IPS-20b (cell line): ENCODE measurements around the gene TLR6.
A peak's percentile ranks its signal among the peaks of the same experiment; 100 is the strongest.

Experiments used
- H3K27ac ChIP-seq: one replicate; pipeline ENCODE4 v1.5.1; 2013; ENCODE audit warnings: low read length
- H3K27me3 ChIP-seq: 2 replicates; pipeline ENCODE4 v1.6.1; 2013; ENCODE audit warnings: mild to moderate bottlenecking, low read length, inconsistent platforms; ENCODE audit not compliant: insufficient read depth
- H3K36me3 ChIP-seq: 2 replicates; pipeline ENCODE4 v1.6.1; 2013; ENCODE audit warnings: low read depth, mild to moderate bottlenecking, inconsistent platforms, low read length, moderate library complexity; ENCODE audit not compliant: insufficient read depth
- H3K4me1 ChIP-seq: 2 replicates; pipeline ENCODE4 v1.6.1; 2013; ENCODE audit warnings: mild to moderate bottlenecking, control low read depth, inconsistent platforms, low read length, moderate library complexity; ENCODE audit not compliant: insufficient read depth
- H3K4me3 ChIP-seq: 2 replicates; pipeline ENCODE4 v1.5.1; 2013; ENCODE audit warnings: mild to moderate bottlenecking, low read length, inconsistent platforms
- H3K9ac ChIP-seq: 2 replicates; pipeline ENCODE4 v1.6.1; 2013; ENCODE audit warnings: low read depth, mild to moderate bottlenecking, inconsistent platforms, low read length, moderate library complexity
- H3K9me3 ChIP-seq: 2 replicates; pipeline ENCODE4 v1.6.1; 2013; ENCODE audit warnings: mild to moderate bottlenecking, low read depth, low read length, inconsistent platforms; ENCODE audit not compliant: insufficient read depth

TLR6 gene

DNA sequence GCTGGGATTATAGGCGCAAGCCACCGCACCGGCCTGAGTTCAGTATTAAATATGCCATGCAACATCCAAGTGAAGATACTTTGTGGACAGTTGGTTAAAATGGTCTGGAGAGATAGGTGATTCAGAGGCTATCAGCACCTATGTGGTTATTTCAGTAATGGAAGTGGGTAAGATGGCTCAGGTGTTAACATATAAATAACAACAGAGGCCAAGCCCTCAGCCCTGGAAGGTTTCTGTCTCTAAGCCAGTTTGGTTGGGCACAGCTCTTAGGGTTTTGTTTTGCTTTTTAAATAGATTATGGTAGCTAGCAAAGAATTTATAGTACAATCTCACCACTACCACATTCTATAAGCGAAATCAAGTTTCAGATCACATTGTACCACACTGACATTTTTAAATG is 27.6 kb upstream of the TLR6 start:
- Histone ChIP-seq H3K9me3 (no peaks in the 10 kb centered on the region), H3K9ac (no peak overlapping the region), H3K4me1 (peaks cover 6% of the 10 kb centered on the region), H3K27ac (no peak overlapping the region), H3K36me3 (no peaks in the 10 kb centered on the region), H3K27me3 (no peaks in the 10 kb centered on the region), H3K4me3 (no peak overlapping the region)

DNA sequence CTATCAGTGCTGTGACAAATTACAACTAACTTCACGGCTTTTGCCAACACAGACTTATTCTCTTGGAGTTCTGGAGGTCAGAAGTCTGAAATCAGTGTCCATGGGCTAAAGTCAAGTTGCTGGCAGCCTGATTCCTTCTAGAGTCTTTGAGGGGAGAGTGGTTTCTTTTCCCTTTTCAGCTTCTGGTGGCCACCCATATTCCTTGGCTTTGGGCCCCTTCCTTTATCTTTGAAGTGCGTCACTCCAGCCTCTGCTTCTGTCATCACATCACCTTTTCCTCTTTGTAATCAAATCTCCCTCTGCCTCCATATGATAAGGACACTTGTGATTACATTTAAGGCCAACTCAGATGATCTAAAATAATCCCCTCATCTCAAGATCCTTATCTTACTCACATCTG is 20.0 kb upstream of the TLR6 start:
- no peaks in the 10 kb centered on the region for H3K36me3 ChIP-seq
- H3K27me3 ChIP-seq: no peaks in the 10 kb centered on the region
- H3K9me3 ChIP-seq: no peaks in the 10 kb centered on the region
- no peak overlapping the region for H3K9ac ChIP-seq
- no peak overlapping the region for H3K4me3 ChIP-seq
- no peak overlapping the region for H3K27ac ChIP-seq
- H3K4me1 ChIP-seq: no peaks in the 10 kb centered on the region

- no peaks in the 10 kb centered on the region for H3K4me1 ChIP-seq
Observed at GRCh38 chr4:38873290-38873944, 16.8 kb upstream of the TLR6 start.

DNA sequence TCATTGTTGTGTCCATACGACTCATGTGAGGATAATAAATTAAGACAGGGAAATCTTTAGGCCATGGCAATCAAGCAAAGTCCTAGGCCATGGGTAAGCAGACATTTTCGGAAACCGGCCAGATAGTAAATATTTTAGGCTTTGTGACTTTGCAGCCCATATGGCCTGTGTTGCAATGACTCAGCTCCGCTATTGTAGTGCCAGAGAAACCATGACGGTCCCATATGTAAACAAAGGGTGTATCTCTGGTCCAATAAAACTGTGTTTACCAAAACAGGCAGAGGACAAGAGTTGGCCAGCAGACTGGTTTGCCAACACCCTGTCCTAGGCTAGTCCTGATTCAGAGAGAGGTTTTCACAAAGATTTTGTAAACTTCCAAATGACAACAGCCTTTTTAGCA is 16.0 kb upstream of the TLR6 start:
- no peak overlapping the region for H3K27ac ChIP-seq
- H3K4me1 ChIP-seq: no peaks in the 10 kb centered on the region
- no peak overlapping the region for H3K9ac ChIP-seq
- peaks cover 11% of the 10 kb centered on the region; the same call in 1 of the 2 replicates for H3K27me3 ChIP-seq
- no peaks in the 10 kb centered on the region for H3K9me3 ChIP-seq
- H3K36me3 ChIP-seq: 0 out of 2 replicates have a peak, but pooled peaks cover 4% of the 10 kb centered on the region
- H3K4me3 ChIP-seq: no peak overlapping the region

More at GRCh38 chr4:38873290-38873944, 16.8 kb upstream of the TLR6 start:
- Histone ChIP-seq H3K9me3 (no peaks in the 10 kb centered on the region), H3K4me3 (no peak overlapping the region), H3K9ac (no peak overlapping the region), H3K36me3 (0 out of 2 replicates have a peak, but pooled peaks cover 4% of the 10 kb centered on the region), H3K27ac (no peak overlapping the region), H3K27me3 (peaks cover 4% of the 10 kb centered on the region; the same call in 1 of the 2 replicates)

DNA sequence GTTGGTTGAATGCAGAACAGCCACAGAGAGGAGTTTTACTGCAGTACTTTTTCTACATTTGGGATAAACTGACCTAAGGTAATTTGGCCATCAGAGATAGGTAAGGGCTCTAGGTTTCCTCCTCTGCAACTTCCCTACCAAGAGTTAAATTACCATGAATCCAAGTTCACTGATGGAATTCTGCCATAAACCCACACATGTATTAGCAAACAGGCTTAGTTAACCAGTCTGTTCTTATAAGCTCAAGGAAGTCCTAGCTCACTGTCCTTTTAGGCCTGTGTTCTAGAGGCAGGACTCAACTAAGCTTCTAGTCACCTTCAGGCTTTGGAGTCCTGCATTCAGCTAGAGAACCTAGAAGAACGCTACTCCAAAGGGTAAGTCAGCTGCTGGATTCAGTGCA is 15.0 kb upstream of the TLR6 start:
- Histone ChIP-seq H3K4me1 (peaks cover 5% of the 10 kb centered on the region; the same call in 1 of the 2 replicates), H3K27me3 (peaks cover 17% of the 10 kb centered on the region; the same call in 1 of the 2 replicates), H3K4me3 (no peak overlapping the region), H3K9me3 (no peaks in the 10 kb centered on the region), H3K9ac (no peak overlapping the region), H3K27ac (no peak overlapping the region), H3K36me3 (0 out of 2 replicates have a peak, but pooled peaks cover 4% of the 10 kb centered on the region)

DNA sequence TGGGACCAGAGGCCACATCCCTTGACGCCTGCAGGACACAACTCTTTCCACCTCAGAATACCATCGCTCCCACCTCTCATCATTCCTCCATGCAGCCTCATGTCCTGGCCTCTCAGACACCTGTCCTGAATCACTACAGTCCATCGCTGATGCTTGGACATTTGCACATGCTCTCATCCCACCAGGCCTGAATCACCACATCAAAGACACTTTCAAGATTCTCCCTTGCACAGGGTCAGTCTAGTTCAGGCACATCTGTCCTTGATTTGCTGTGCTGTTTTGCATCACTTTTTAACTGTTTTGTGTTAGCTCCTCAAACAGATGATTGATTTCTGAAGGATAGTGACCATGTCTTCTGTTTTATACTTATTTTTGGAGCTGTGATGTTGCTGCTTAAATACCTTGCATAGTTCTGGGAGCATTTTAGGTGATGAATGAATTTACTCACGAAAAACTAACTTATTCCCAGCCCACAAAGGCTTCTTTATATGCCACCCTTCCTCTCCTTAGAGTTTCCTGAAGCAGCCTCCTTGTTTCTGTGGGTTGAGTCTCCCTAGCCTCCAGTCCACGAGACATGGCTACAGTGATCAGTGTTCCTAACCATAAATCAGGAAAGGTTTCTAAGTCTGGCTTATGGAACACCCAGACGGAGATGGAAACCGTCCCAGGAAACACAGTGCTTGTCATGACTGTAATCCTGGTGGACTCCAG is 13.6 kb upstream of the TLR6 start:
- H3K9me3 ChIP-seq: no peaks in the 10 kb centered on the region
- H3K4me3 ChIP-seq: no peak overlapping the region
- H3K27me3 ChIP-seq: peaks cover 17% of the 10 kb centered on the region; the same call in 1 of the 2 replicates
- no peak overlapping the region for H3K27ac ChIP-seq
- peaks cover 5% of the 10 kb centered on the region; the same call in 1 of the 2 replicates for H3K4me1 ChIP-seq
- H3K36me3 ChIP-seq: 0 out of 2 replicates have a peak, but pooled peaks cover 4% of the 10 kb centered on the region
- no peak overlapping the region for H3K9ac ChIP-seq

GRCh38 chr4:38869511-38869910 is 12.9 kb upstream of the TLR6 start:
- no peak overlapping the region for H3K9ac ChIP-seq
- no peaks in the 10 kb centered on the region for H3K9me3 ChIP-seq
- H3K27me3 ChIP-seq: peaks cover 17% of the 10 kb centered on the region; the same call in 1 of the 2 replicates
- peaks cover 5% of the 10 kb centered on the region; the same call in 1 of the 2 replicates for H3K4me1 ChIP-seq
- H3K27ac ChIP-seq: no peak overlapping the region
- no peak overlapping the region for H3K4me3 ChIP-seq
- H3K36me3 ChIP-seq: 0 out of 2 replicates have a peak, but pooled peaks cover 4% of the 10 kb centered on the region

DNA sequence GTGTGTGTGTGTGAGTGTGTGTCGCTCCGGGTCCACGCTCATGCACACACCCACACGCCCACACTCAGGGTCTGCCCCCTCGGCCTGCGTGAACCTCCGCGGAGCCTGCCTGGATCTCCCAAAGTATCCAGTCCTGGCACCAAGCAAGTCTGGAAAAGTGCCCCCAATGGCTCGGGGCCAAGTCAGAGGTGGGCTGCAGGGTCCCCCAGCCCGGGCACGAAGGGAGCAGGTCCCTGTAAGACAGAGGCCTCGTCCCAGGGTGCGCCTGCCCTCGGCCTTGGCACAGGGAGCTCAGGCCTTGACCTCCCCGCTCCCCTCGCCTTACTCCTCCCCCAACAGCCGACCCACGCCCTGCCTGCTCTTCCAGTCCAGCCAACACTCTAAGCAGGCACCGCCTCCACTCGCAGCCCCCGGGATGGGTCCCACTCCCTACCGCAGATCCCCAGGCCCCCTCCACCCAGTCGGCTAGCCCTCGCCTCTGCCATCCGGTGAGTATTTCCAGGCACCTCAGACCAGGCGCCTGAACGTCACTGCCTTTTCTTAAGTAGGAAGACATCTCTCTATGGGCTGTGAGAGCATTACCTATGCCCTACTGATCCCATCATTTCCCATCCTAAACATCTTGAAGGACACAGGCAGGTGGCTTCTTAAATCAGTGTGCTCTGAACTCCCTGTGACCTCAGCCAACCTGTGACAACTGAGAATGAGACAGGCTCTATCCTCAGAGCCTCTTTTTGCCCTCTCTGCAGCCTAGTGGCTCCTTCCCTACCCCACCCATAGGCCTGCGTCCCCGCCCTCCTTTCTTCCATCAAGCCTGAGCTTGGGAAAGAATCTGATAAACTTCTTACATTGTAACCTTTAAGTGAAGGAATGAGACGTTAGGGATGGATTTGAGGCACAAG is 11.7 kb upstream of the TLR6 start:
- H3K27ac ChIP-seq: no peak overlapping the region
- H3K36me3 ChIP-seq: 0 out of 2 replicates have a peak, but pooled peaks cover 4% of the 10 kb centered on the region
- no peaks in the 10 kb centered on the region for H3K9me3 ChIP-seq
- peaks cover 5% of the 10 kb centered on the region; the same call in 1 of the 2 replicates for H3K4me1 ChIP-seq
- H3K9ac ChIP-seq: peak overlapping the region; percentile 71
- H3K27me3 ChIP-seq: peaks cover 17% of the 10 kb centered on the region; the same call in 1 of the 2 replicates
- H3K4me3 ChIP-seq: peak overlapping the region; percentile 83

DNA sequence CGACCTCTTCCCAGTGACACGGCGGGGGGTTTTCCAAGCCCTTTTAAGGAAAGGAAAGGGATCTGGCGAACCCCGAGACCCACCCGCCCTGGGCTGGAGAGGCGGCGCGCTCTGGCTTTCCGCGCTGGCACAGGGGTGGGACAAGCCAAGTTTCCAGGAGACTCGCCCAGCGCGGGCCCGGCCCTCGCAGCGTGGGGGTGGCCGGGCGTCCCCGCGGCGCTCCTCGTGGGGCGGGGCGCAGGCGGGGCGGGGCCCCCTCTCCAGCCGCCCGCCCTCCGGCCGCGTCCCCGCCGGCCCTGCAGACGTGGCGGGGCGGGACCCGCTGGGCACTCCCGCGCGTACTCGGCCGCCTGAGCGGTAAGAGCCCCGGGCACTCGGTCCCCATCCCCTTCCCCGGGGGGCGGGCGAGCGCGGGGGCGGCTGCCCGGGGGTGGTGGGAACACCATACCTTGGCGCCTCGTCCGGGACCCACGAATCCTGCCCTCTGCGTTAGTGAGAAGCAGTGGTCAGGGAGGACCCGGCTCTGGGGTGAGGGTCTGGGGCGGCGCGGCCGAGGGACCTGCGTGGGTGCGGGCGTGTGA is 11.0 kb upstream of the TLR6 start, which contains the start of gene FAM114A1:
Gene FAM114A1 (plus strand): TSS at position 329 of the 581 bp plus-strand sequence. CDS start 10,273 bp downstream, outside the sequence.
- Histone ChIP-seq H3K36me3 (0 out of 2 replicates have a peak, but pooled peaks cover 4% of the 10 kb centered on the region), H3K27ac (no peak within 1 kb of the TSS)

DNA sequence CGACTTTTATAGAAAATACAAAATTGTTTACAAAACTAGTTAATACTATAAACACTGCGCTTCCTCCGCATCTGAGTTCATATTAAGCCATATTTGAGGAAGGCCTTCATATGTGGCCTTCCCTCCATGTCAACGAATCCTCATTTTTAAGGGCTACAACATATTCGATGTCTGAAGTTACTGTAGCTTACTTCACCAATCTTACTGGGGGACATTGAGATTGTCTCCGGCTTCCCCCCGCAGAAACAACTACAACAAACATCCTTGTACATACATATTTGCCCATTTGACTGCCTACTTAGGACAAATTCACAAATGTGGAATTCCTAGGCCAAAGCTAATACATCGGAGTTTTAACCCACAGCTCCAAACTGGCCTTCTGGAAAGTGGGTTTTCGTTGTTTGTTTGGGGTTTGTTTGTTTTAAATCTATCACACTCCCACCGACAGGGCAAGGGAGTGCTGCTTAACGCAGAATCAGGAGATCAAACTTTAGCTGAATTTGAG is 10.4 kb upstream of the TLR6 start:
- Histone ChIP-seq H3K36me3 (0 out of 2 replicates have a peak, but pooled peaks cover 4% of the 10 kb centered on the region), H3K9me3 (no peaks in the 10 kb centered on the region), H3K27me3 (peaks cover 17% of the 10 kb centered on the region; the same call in 1 of the 2 replicates), H3K27ac (no peak overlapping the region), H3K9ac (peak overlapping the region; percentile 70), H3K4me3 (peak overlapping the region; percentile 83), H3K4me1 (peaks cover 5% of the 10 kb centered on the region; the same call in 1 of the 2 replicates)

More for the DNA sequence above, 11.0 kb upstream of the TLR6 start, which contains the start of gene FAM114A1:
- H3K27me3 ChIP-seq: peaks cover 17% of the 10 kb centered on the region; the same call in 1 of the 2 replicates
- H3K9me3 ChIP-seq: no peaks in the 10 kb centered on the region
- H3K4me3 ChIP-seq: peak within 1 kb of the TSS; percentile 83
- H3K4me1 ChIP-seq: peaks cover 5% of the 10 kb centered on the region; the same call in 1 of the 2 replicates
- peak within 1 kb of the TSS; percentile 71 for H3K9ac ChIP-seq
